GM18517 (cell line): ENCODE results near the gene CTIF.

Experiments used
- ATAC-seq: cut with Tn5 transposase; IDR thresholded peaks from one replicate; pipeline ENCODE4 v1.9.1; 2021; ENCODE audit warnings: mild to moderate bottlenecking, moderate library complexity; ENCODE audit not compliant: unreplicated experiment

CTIF gene

GRCh38 chr18:48839819-48840490 is 301.1 kb downstream of the CTIF start:
- ATAC-seq = no peak

GRCh38 chr18:48840491-48840877 is 301.7 kb downstream of the CTIF start:
- ATAC-seq = no peak

- ATAC-seq = no peak
Observed at GRCh38 chr18:48841381-48842258, 302.8 kb downstream of the CTIF start.

- ATAC-seq = no peak
Observed at GRCh38 chr18:48842259-48843061, 303.6 kb downstream of the CTIF start.

GRCh38 chr18:48843162-48843561 is 304.3 kb downstream of the CTIF start:
- no peak for ATAC-seq

GRCh38 chr18:48843596-48843995 is 304.8 kb downstream of the CTIF start:
- no peak for ATAC-seq

- ATAC-seq = no peak
Observed at GRCh38 chr18:48844271-48844670, 305.4 kb downstream of the CTIF start.

- ATAC-seq = no peak
Observed at GRCh38 chr18:48845174-48845573, 306.3 kb downstream of the CTIF start.

- ATAC-seq = no peak
Observed at GRCh38 chr18:48846423-48846932, 307.6 kb downstream of the CTIF start.

GRCh38 chr18:48847807-48848486 is 309.1 kb downstream of the CTIF start:
- no peak for ATAC-seq

GRCh38 chr18:48848641-48849143 is 309.9 kb downstream of the CTIF start:
- no peak for ATAC-seq

- no peak for ATAC-seq
Observed at GRCh38 chr18:48850822-48851598, 312.2 kb downstream of the CTIF start.

- ATAC-seq = no peak
Observed at GRCh38 chr18:48851599-48851960, 312.7 kb downstream of the CTIF start.

GRCh38 chr18:48852292-48852691 is 313.5 kb downstream of the CTIF start:
- no peak for ATAC-seq

- no peak for ATAC-seq
Observed at GRCh38 chr18:48852794-48853193, 314.0 kb downstream of the CTIF start.

- no peak for ATAC-seq
Observed at GRCh38 chr18:48853588-48853987, 314.8 kb downstream of the CTIF start.

- no peak for ATAC-seq
Observed at GRCh38 chr18:48854780-48855179, 315.9 kb downstream of the CTIF start.

- no peak for ATAC-seq
Observed at GRCh38 chr18:48855422-48856377, 316.9 kb downstream of the CTIF start.
